ENCODE data around the gene HOXC6.
"Not testable (repeated sequence)": the region's sequence is repeated elsewhere in the genome, so short reads cannot be mapped to it uniquely, and the experiment has no call there.

Gene HOXC6

DNA sequence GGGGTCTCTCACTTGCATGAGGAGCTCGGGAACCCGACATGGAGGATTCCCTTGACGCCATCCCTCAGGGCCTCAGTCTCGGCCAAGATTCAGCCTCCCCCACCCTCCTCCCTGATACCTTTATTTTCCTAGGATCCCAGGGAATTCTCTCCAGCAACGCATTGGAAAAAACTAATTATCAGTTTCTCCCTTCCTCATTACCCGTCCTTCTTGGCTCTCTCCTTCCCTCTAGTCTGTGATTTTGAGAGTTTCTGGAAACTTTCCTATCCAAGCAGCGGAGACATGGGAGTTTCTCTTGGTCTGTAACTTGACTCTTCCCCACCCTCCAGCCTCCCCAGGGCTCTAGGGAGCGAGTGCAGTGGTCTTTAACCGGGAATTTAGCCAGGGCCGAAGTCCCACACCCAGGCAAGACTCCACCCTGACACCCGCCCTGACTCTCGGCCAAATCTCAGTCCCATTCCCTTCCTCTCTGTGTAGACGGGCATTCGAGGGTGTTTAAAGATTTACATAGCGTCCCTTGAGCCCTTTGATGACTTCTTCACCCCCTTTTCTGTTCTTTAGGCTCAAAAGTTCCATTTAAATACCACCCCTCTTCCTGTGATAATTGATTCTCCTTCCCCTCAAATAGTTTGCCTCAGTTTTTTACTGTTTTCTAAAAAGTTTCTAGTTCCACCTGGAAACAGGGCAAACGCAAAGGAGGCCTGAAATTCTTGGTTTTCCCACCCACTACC is 11.3 kb downstream of the HOXC6 start:
- peaks cover 10% of the 10 kb centered on the region for H3K4me1 Mint-ChIP-seq (ENCODE audit: low read depth)
- DNase-seq (ENCODE audit: low spot score): no peak
- no peaks in the 10 kb centered on the region for H3K36me3 Mint-ChIP-seq (ENCODE audit: low read depth)
- H3K9me3 Mint-ChIP-seq: no peaks in the 10 kb centered on the region
- peaks cover 88% of the 10 kb centered on the region for H3K27me3 Mint-ChIP-seq (ENCODE audit: low read depth)
- H3K4me3 Mint-ChIP-seq: no peak overlapping the region
- H3K27ac Mint-ChIP-seq: no peak overlapping the region

- no peaks in the 10 kb centered on the region for H3K36me3 Mint-ChIP-seq (ENCODE audit: low read depth)
- H3K27ac Mint-ChIP-seq: no peak overlapping the region
- H3K4me3 Mint-ChIP-seq: no peak overlapping the region
- H3K27me3 Mint-ChIP-seq (ENCODE audit: low read depth): peaks cover 90% of the 10 kb centered on the region
- no peaks in the 10 kb centered on the region for H3K9me3 Mint-ChIP-seq
- peaks cover 7% of the 10 kb centered on the region for H3K4me1 Mint-ChIP-seq (ENCODE audit: low read depth)
- no peak for DNase-seq (ENCODE audit: low spot score)
These were observed 11.9 kb downstream of the HOXC6 start for GRCh38 chr12:54040148-54040494.

DNA sequence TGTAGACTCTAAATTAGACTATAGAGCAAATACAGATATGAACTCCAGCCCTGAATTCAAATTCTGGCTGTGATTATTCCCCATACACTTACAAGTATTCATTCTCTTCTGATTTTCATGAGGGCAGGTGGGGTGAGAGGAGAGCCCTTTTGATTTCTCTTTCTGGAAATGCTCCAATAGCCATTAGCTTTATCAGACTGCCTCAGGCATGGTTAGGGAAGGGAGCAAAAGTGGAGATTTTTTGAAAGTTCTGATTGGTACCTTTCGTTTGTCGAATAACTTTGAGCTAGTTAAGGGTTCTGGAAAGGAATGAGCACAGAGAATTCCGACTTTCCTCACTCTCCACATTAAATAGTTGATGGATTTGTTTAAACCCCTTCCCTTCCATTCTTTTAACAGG is 12.4 kb downstream of the HOXC6 start:
- DNase-seq (ENCODE audit: low spot score): no peak
- H3K4me3 Mint-ChIP-seq: no peak overlapping the region
- no peak overlapping the region for H3K27ac Mint-ChIP-seq
- H3K4me1 Mint-ChIP-seq (ENCODE audit: low read depth): peaks cover 7% of the 10 kb centered on the region
- no peaks in the 10 kb centered on the region for H3K9me3 Mint-ChIP-seq
- H3K27me3 Mint-ChIP-seq (ENCODE audit: low read depth): peaks cover 90% of the 10 kb centered on the region
- H3K36me3 Mint-ChIP-seq (ENCODE audit: low read depth): no peaks in the 10 kb centered on the region

DNA sequence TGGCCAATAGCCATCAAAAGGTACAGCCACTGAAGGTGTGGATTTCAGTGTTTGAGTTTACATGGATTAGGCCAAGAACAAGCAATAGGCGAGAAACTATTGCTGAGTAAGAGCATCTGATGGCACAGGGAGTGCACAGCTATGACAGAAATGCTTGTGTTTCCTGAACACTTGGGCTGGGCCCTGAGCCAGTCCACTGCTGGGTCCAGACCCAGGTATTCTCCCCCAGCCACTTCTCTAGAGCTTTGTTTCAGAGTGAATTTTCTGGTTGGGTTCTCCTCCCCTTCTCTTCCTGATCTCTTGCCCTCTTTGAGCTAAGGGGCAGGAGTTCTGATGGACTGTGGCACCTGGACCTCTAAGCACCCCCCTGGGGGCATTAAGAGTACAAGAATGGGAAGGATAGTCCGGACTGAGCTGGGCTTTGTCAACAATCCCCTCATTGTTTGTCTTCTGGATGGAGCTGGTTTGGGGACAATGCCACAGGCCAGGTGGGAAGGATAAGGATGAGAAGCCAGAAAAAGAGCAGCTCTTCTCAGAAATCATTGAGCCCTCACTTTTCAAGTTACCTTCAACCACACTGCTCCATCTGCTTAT is 13.0 kb downstream of the HOXC6 start:
- no peaks in the 10 kb centered on the region for H3K36me3 Mint-ChIP-seq (ENCODE audit: low read depth)
- H3K9me3 Mint-ChIP-seq: no peaks in the 10 kb centered on the region
- H3K4me1 Mint-ChIP-seq (ENCODE audit: low read depth): peaks cover 7% of the 10 kb centered on the region
- H3K27me3 Mint-ChIP-seq (ENCODE audit: low read depth): peaks cover 90% of the 10 kb centered on the region
- H3K27ac Mint-ChIP-seq: no peak overlapping the region
- no peak overlapping the region for H3K4me3 Mint-ChIP-seq
- DNase-seq (ENCODE audit: low spot score): no peak

- not testable (repeated sequence) for H3K9me3 Mint-ChIP-seq; H3K36me3 Mint-ChIP-seq (ENCODE audit: low read depth); H3K4me3 Mint-ChIP-seq; DNase-seq (ENCODE audit: low spot score); H3K27ac Mint-ChIP-seq; H3K4me1 Mint-ChIP-seq (ENCODE audit: low read depth)
- H3K27me3 Mint-ChIP-seq (ENCODE audit: low read depth): peaks cover 89% of the 10 kb centered on the region
These were observed 13.8 kb downstream of the HOXC6 start for GRCh38 chr12:54042033-54042432.

DNA sequence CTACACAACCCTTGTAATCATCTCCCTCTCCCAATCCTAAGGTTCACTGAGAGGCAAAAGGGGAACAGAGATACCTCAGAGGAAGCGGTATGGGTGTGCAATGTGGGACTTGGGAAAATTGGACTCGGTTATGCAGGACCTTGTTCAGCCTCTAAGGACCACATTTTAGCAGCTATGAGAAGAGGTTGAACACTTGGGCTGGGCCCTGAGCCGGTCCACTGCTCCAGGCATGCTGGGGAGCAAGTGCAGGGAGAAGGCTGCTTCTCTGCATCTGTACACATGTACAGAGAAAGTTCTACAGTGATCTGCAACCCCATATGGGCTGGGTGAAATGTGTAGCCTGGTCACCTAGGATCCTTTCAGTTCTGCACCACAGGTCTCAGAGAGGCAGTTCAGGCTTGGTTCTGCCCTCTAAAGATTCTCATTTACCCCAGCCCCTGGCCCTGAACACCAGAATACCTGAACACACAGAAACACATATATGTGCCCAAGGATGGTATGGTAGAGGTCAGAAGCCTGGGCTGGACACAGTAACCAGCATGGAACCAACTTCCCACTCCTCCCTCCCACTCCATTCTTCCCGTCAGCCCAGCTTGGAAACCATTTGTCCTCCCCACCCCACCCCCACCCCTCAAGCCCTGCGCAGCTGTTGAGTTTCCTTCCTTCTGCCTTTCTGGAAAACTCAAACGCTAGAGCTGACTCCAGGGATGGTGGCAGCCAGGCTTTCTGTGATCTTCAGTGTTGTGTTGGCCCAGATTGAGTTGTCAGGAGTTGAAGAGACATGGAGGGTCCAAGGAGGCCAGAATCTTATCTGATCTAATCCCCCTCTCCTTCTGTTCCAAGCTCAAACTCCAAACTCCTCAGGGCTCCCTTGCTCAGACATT is 15.0 kb downstream of the HOXC6 start:
- H3K36me3 Mint-ChIP-seq (ENCODE audit: low read depth): no peaks in the 10 kb centered on the region
- no peaks in the 10 kb centered on the region for H3K9me3 Mint-ChIP-seq
- peaks cover 7% of the 10 kb centered on the region for H3K4me1 Mint-ChIP-seq (ENCODE audit: low read depth)
- H3K4me3 Mint-ChIP-seq: no peak overlapping the region
- no peak for DNase-seq (ENCODE audit: low spot score)
- peaks cover 85% of the 10 kb centered on the region for H3K27me3 Mint-ChIP-seq (ENCODE audit: low read depth)
- no peak overlapping the region for H3K27ac Mint-ChIP-seq

GRCh38 chr12:54044425-54045103 is 16.3 kb downstream of the HOXC6 start:
- Mint-ChIP-seq H3K27ac (no peak overlapping the region), H3K9me3 (no peaks in the 10 kb centered on the region), H3K4me3 (no peak overlapping the region), H3K27me3 (ENCODE audit: low read depth) (peaks cover 85% of the 10 kb centered on the region), H3K36me3 (ENCODE audit: low read depth) (no peaks in the 10 kb centered on the region), H3K4me1 (ENCODE audit: low read depth) (peaks cover 7% of the 10 kb centered on the region)
- DNase-seq (ENCODE audit: low spot score): no peak

GRCh38 chr12:54045401-54045800 is 17.2 kb downstream of the HOXC6 start:
- Mint-ChIP-seq H3K9me3 (no peaks in the 10 kb centered on the region), H3K27ac (no peak overlapping the region), H3K4me3 (no peak overlapping the region), H3K4me1 (ENCODE audit: low read depth) (peaks cover 9% of the 10 kb centered on the region), H3K27me3 (ENCODE audit: low read depth) (peaks cover 87% of the 10 kb centered on the region), H3K36me3 (ENCODE audit: low read depth) (no peaks in the 10 kb centered on the region)
- DNase-seq (ENCODE audit: low spot score): no peak

DNA sequence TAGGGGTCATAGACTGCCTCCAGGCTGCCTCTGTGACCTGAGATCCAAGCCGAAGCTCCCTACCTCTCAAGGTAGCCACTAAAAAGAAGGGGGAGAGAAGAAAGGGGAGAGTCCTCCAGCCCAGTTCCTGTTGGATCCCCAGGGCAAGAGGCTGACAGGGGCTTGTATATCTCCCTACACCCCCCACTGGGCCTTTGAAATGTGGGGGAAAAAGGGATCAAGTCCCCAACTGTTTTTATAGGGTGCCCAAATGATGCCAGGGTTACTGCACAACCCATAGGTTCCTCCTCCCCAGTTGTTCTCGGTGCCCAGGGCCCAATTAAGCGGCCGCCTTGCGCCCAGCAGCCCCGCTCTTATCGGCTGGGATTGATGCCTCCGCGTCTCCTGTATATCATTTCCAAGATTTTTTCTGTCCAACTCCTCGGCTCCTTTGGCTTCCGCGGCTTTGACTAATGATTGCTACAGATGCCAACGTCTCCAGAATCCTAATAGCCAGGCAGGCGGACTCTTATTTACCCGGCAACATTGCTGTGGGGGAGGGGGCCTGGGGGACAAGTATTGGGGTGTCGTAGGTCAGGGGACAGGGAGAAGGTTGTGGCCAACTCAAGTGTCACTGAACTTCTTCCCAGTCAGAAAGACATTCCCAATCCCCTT is 17.8 kb downstream of the HOXC6 start:
- H3K27ac Mint-ChIP-seq: no peak overlapping the region
- H3K4me1 Mint-ChIP-seq (ENCODE audit: low read depth): peaks cover 9% of the 10 kb centered on the region
- H3K36me3 Mint-ChIP-seq (ENCODE audit: low read depth): no peaks in the 10 kb centered on the region
- H3K9me3 Mint-ChIP-seq: no peaks in the 10 kb centered on the region
- no peak for DNase-seq (ENCODE audit: low spot score)
- no peak overlapping the region for H3K4me3 Mint-ChIP-seq
- H3K27me3 Mint-ChIP-seq (ENCODE audit: low read depth): peaks cover 89% of the 10 kb centered on the region

DNA sequence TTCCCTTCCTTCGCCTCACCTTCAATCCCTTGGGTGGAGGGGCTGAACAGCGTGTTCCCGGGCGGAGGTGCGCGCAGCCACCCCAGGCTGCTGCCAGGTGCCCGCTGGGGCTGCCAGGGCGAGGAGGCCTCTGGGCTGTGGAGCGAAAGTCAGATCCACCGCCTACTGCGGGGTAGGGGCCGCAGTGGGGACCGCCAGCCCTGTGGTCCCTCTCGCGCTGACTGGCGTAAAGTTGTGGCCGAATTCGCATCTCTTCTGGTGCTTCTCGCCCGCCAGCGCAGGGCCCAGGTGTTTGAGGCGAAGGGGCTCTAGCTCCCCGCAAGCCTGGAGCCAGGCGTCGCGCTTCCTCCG is 18.5 kb downstream of the HOXC6 start:
- Mint-ChIP-seq H3K27ac (no peak overlapping the region), H3K4me1 (ENCODE audit: low read depth) (peaks cover 9% of the 10 kb centered on the region), H3K9me3 (no peaks in the 10 kb centered on the region), H3K4me3 (no peak overlapping the region), H3K36me3 (ENCODE audit: low read depth) (no peaks in the 10 kb centered on the region), H3K27me3 (ENCODE audit: low read depth) (peaks cover 93% of the 10 kb centered on the region)
- DNase-seq (ENCODE audit: low spot score): no peak

DNA sequence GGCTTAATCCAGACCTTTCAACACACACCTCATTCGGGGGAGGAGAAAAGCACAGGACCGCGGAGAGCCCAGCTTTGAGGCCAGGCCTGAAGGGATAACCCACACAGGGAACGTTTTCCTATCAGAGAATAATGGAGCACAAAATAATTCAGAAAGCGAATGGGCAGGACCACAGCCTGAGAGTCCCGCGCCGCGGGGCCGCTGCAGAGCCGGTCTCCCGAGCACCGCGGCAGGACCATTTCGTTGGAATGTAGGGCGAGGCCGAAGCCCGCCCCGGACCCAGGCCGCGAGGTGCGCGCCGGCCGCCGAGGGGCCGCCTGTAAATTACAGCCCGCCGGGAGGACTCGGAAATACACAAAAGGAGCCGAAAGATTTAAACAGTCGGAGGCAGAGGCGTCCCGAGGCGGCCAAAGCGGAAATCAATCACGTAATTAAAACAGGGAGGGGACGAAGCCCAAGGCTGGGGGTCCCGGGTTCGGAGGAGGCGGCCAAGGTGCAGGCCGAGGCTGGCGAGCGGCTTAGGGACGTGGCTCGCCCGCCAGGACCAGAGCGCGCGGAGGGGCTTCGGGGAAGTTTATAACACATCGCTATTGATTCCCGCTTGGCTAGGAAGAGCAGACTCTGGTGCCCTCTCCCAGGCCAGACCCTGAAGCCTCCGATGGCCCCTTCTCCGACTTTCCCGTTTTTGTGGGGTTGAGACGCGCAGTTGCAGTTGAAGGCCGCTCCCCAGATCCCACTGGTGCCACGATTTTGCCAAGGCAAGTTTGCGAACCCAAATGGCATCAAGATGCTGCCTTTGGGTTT is 19.1 kb downstream of the HOXC6 start:
- DNase-seq (ENCODE audit: low spot score): no peak
- H3K9me3 Mint-ChIP-seq: no peaks in the 10 kb centered on the region
- H3K4me1 Mint-ChIP-seq (ENCODE audit: low read depth): peaks cover 9% of the 10 kb centered on the region
- H3K27ac Mint-ChIP-seq: no peak overlapping the region
- no peak overlapping the region for H3K4me3 Mint-ChIP-seq
- H3K27me3 Mint-ChIP-seq (ENCODE audit: low read depth): peaks cover 93% of the 10 kb centered on the region
- H3K36me3 Mint-ChIP-seq (ENCODE audit: low read depth): no peaks in the 10 kb centered on the region

GRCh38 chr12:54047964-54048303 is 19.7 kb downstream of the HOXC6 start:
- H3K4me1 Mint-ChIP-seq (ENCODE audit: low read depth): peaks cover 11% of the 10 kb centered on the region
- no peak for DNase-seq (ENCODE audit: low spot score)
- no peaks in the 10 kb centered on the region for H3K9me3 Mint-ChIP-seq
- no peak overlapping the region for H3K27ac Mint-ChIP-seq
- no peak overlapping the region for H3K4me3 Mint-ChIP-seq
- no peaks in the 10 kb centered on the region for H3K36me3 Mint-ChIP-seq (ENCODE audit: low read depth)
- peaks cover 92% of the 10 kb centered on the region for H3K27me3 Mint-ChIP-seq (ENCODE audit: low read depth)

DNA sequence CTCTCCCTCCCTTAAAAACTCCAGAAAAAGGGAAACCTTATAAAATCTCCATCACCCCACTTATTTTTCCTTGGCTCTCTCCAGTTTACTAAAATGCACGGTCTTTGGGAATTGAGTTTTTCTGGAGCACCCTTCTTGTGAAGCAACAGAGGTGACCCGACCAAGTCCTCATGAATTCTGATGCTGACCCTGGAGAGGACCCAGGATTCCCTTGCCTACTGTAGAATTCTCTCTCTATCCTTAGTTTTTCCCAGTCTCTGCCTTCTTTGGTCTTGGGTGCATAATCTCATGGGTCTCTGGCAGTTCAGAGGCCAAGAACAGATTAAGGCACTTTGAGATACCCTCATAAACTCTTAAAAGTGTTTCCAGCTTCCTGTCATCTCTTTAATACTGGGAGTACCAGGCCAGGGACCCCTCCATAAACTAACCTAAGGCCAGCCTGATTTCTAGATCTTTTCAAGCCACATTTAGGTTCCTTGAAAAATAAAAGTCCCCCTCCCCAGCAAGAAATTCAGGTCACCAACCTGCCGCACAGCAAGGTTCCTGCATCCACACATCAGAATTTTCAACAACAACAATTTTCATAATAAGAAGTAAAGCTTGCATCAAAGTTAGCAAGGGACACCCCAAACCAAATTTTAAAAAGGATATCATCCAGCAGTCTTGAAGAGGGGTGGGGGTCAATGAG is 20.3 kb downstream of the HOXC6 start:
- H3K4me3 Mint-ChIP-seq: no peak overlapping the region
- H3K27ac Mint-ChIP-seq: no peak overlapping the region
- H3K4me1 Mint-ChIP-seq (ENCODE audit: low read depth): peaks cover 12% of the 10 kb centered on the region
- H3K9me3 Mint-ChIP-seq: no peaks in the 10 kb centered on the region
- H3K27me3 Mint-ChIP-seq (ENCODE audit: low read depth): peaks cover 90% of the 10 kb centered on the region
- no peak for DNase-seq (ENCODE audit: low spot score)
- no peaks in the 10 kb centered on the region for H3K36me3 Mint-ChIP-seq (ENCODE audit: low read depth)
